HFF-Myc (cell line): Measurements from ENCODE around the gene LCLAT1.

ENCODE experiments used
- DNase-seq: peaks from one replicate; pipeline ENCODE4 v3.0.0-alpha.2; 2011; ENCODE audit warnings: low read depth; ENCODE audit errors: extremely low read depth
- H3K4me3 ChIP-seq: replicated peaks from 2 replicates; pipeline ENCODE4 v1.5.1; 2011; ENCODE audit warnings: low read depth, mild to moderate bottlenecking, control low read depth, low read length
- TF ChIP-seq, protein P1 (sequence below): IDR thresholded peaks from 2 replicates; pipeline ENCODE4 v1.5.1; 2012; ENCODE audit warnings: mild to moderate bottlenecking, low read depth, low read length, control low read depth; ENCODE audit errors: missing control alignments

The LCLAT1 gene

DNA sequence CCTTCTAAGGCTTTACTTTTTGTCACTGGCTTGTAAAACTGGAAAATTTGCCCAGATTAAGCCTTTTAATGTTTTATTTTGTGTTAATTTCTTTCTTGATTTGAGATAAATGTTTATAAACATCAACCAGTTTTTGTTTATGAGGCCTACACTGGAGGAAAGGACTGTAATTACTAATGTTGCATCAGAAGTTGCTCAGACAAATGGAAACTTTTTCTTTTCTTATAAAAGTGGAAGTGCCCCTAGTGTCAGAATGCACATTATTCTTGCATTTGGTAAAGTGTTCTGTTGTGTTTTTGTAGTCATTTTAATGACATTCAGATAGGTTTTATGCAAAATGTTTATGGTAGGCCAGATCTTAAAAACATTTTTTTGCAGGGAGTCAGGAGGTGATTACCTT, 25.3 kb downstream of the LCLAT1 start:
- TF ChIP-seq, protein P1, sequence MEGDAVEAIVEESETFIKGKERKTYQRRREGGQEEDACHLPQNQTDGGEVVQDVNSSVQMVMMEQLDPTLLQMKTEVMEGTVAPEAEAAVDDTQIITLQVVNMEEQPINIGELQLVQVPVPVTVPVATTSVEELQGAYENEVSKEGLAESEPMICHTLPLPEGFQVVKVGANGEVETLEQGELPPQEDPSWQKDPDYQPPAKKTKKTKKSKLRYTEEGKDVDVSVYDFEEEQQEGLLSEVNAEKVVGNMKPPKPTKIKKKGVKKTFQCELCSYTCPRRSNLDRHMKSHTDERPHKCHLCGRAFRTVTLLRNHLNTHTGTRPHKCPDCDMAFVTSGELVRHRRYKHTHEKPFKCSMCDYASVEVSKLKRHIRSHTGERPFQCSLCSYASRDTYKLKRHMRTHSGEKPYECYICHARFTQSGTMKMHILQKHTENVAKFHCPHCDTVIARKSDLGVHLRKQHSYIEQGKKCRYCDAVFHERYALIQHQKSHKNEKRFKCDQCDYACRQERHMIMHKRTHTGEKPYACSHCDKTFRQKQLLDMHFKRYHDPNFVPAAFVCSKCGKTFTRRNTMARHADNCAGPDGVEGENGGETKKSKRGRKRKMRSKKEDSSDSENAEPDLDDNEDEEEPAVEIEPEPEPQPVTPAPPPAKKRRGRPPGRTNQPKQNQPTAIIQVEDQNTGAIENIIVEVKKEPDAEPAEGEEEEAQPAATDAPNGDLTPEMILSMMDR, result no peak
- DNase-seq, result no peak

DNA sequence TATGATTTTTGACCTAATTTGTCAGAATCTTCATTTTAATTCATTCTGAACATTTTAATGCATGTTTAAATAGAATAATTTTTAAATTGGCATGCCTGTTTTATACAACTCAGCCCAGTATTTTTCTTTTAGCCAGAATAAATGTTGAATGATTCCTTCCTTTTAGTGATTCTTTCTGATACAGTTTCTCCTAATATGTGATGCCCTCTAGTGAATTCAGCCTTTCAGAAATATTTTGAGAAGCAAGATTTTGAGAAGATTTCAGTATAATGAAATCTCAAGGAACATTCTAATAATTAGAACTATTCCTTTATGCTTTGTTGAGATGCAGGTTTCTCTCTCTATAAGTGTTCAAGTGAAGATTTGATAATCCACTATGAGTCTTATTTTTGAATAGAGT, 28.5 kb downstream of the LCLAT1 start:
- TF ChIP-seq, protein P1, result no peak
- DNase-seq, result no peak
- H3K4me3 ChIP-seq, result no peak overlapping the region

More for the DNA sequence above, 25.3 kb downstream of the LCLAT1 start:
- no peak overlapping the region for H3K4me3 ChIP-seq

DNA sequence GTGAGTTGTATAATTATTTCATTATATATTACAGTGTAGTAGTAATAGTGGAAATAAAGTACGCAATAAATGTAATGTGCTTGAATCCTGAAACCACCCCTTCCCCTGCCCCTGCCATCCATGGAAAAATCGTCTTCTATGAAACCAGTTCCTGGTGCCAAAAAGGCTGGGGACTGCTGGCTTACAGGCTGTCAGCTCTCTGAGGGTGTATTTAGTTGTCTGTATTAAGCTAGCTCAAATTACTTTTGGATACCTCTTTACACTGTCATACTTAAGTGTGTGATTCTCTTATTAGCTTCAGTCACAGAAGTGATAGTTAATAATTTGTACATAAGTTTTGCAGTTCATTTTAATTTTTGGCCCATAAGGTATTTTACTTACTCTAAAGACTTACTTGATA, 29.6 kb downstream of the LCLAT1 start:
- H3K4me3 ChIP-seq, result no peak overlapping the region
- DNase-seq, result no peak
- TF ChIP-seq, protein P1, result no peak

DNA sequence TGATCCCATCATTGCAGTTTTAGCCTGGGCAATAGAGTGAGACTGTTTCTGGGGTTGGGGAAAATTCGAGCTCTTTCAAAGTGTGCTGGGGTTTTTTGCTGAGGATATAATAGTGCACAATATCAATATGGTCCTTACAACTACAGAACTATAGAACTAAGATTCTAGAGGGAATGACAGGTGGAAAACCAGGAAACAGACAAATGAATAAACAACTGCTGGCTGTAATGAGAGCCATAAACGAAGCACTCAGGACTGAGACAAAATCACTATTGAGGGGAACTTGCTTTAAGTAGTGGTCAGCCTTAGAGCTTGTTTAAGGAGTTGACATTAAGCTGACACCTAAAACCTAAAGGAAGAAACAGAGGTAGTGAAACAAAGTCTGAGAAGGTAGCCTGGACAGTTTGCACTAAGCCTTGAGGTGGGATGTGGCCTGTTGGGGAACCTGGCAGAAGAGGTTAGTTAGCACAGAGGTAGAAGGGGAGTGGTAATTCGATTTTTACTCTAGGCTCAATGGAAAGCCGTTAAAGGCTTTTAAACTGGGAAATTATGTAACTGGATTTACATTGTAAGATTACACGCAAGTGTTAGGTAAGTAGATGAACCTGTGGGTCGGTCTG, 33.8 kb downstream of the LCLAT1 start:
- no peak overlapping the region for H3K4me3 ChIP-seq
- TF ChIP-seq, protein P1, result no peak
- no peak for DNase-seq

DNA sequence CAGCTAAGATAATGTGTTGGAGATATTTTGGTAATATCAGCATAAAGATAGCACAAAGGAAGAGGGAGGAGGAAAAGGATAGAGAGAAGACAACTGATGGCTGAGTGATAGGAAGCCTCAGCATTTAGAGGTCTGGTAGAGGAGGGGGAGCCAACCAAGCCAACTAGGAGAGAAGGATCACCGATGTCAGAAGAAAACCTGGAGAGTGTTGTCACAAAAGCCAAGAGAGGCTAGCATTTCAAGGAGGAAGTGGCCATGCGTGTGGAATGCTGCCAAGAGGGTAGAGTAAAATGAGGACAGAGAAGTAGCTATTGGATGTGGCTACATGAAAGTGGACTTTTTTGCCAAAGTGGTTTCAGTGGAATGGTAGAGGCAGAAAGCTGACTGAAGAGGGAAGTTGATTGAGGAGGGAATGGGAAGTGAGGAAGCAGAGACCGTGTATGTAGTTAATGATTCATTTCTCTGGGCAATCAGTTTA, 34.3 kb downstream of the LCLAT1 start:
- no peak overlapping the region for H3K4me3 ChIP-seq
- no peak for DNase-seq
- TF ChIP-seq, protein P1, result no peak

DNA sequence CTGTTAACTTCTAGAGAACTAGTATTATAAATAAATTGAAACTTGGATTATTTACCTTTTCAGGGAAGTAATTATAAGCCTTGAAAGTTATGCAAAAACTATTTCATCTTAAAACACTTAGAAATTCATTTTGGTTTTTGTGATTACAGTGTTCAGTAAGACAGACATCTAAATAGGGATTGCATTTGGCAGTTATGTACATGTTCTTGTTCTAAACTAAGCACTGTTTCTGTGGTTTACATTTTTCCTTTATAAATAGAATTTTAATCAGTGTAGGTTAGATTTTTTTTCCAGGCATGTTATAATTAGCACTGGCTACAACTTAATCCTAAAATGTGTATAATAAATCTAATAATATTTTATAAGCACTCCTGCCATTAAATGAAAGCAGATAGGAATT, 35.0 kb downstream of the LCLAT1 start:
- TF ChIP-seq, protein P1, result no peak
- no peak for DNase-seq

DNA sequence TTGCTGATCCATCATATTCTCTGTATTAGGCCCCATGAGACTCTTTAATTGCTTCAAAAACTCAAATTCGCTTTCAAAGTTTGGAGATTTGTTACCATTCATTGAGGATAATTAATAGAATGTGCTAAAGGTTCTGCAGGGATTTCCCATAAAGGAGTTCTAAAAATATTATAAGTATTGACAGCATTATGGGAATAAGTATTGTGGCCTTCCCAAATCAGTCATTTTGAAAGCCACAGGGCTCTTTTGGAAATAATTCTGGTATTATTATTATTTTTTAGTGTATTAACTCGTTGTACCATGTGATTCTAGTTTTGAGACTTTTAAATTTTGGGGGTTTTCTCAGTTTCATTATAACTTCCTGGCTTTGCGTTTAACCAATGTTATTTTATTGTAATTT, 37.1 kb downstream of the LCLAT1 start:
- TF ChIP-seq, protein P1, result no peak
- no peak for DNase-seq
- H3K4me3 ChIP-seq, result no peak overlapping the region

More for the DNA sequence above, 35.0 kb downstream of the LCLAT1 start:
- no peak overlapping the region for H3K4me3 ChIP-seq
